OCI-LY7 (cell line): Measurements from ENCODE around the gene CREB3L1. TPM values are rescaled to one million over a fixed set of nuclear protein-coding genes. Genes with fewer than 3 reads are reported as not detected.

Experiments used
- BruUV-seq: library from RNA; stranded (reverse); fragments of 400-500 nt; replicated peaks from 2 replicates; lab custom pipeline; 2021; lab: Mats Ljungman, UMichigan
- CTCF ChIA-PET: fragments of 300-600 bp; sonication (Branson Sonifier 250); formaldehyde crosslinking; loops from one replicate; lab custom pipeline; 2022; ENCODE audit warnings: antibody characterized with exemption; ENCODE audit not compliant: unreplicated experiment; lab: Charles Lee
- POLR2A ChIA-PET: fragments of 300-600 bp; sonication (Branson Sonifier 250); formaldehyde crosslinking; loops from one replicate; lab custom pipeline; 2022; ENCODE audit warnings: antibody characterized with exemption; lab: Charles Lee
- DNase-seq: peaks from one replicate; pipeline ENCODE4 v3.0.0-alpha.2; 2015; ENCODE audit warnings: low spot score
- H2AFZ ChIP-seq: fragments of 200-600 bp; sonication (generic), shearing (Covaris generic); 2 replicates; pipeline ENCODE4 v1.6.1; 2014; ENCODE audit warnings: mild to moderate bottlenecking, antibody characterized with exemption, low read length, moderate library complexity
- H3K27ac ChIP-seq: fragments of 200-600 bp; sonication (generic); 2 replicates; pipeline ENCODE4 v1.5.1; 2014; ENCODE audit warnings: mixed run types, low read depth, mild to moderate bottlenecking, moderate library complexity, low read length, inconsistent platforms; ENCODE audit not compliant: poor library complexity, severe bottlenecking
- H3K36me3 ChIP-seq: fragments of 200-600 bp; sonication (generic); 2 replicates; pipeline ENCODE4 v1.6.1; 2014; ENCODE audit warnings: mild to moderate bottlenecking, antibody characterized with exemption, low read length, moderate library complexity, mixed read lengths; ENCODE audit not compliant: insufficient read depth
- H3K4me1 ChIP-seq: fragments of 200-600 bp; sonication (generic); 2 replicates; pipeline ENCODE4 v1.5.1; 2014; ENCODE audit warnings: mild to moderate bottlenecking, low read length; ENCODE audit not compliant: insufficient read depth, poor library complexity, severe bottlenecking
- H3K4me2 ChIP-seq: fragments of 200-600 bp; sonication (generic); 2 replicates; pipeline ENCODE4 v1.6.1; 2014; ENCODE audit warnings: mild to moderate bottlenecking, low read length
- H3K4me3 ChIP-seq: fragments of 200-600 bp; sonication (generic); 2 replicates; pipeline ENCODE4 v1.5.1; 2014; ENCODE audit warnings: mild to moderate bottlenecking, low read depth, low read length; ENCODE audit not compliant: poor library complexity, severe bottlenecking
- H3K79me2 ChIP-seq: fragments of 200-600 bp; sonication (generic); 2 replicates; pipeline ENCODE4 v1.6.1; 2016; ENCODE audit warnings: low read depth, mild to moderate bottlenecking, low read length, moderate library complexity, mixed read lengths; ENCODE audit not compliant: insufficient read depth
- H3K9me2 ChIP-seq: fragments of 200-600 bp; sonication (generic); 2 replicates; pipeline ENCODE4 v1.6.1; 2016; ENCODE audit warnings: mild to moderate bottlenecking, low read length, mixed read lengths; ENCODE audit not compliant: insufficient read depth
- H3K9me3 ChIP-seq: fragments of 200-600 bp; sonication (generic); 2 replicates; pipeline ENCODE4 v1.6.1; 2014; ENCODE audit warnings: mild to moderate bottlenecking, mixed run types, low read length, mixed read lengths
- H4K20me1 ChIP-seq: fragments of 200-600 bp; sonication (generic); 2 replicates; pipeline ENCODE4 v1.6.1; 2014; ENCODE audit warnings: mild to moderate bottlenecking, antibody characterized with exemption, low read length, moderate library complexity, mixed read lengths; ENCODE audit not compliant: insufficient read depth
- EZH2phosphoT487 ChIP-seq: fragments of 200-600 bp; sonication (generic); IDR thresholded peaks from 2 replicates; pipeline ENCODE4 v1.6.1; 2018; ENCODE audit warnings: low read depth, borderline replicate concordance, mild to moderate bottlenecking, mixed run types, antibody characterized with exemption, low read length, moderate library complexity, mixed read lengths
- intact Hi-C: fragments of 100-400 bp; cut with micrococcal nuclease; formaldehyde crosslinking; loops from one replicate; pipeline ENCODE4 v1.10.0; 2022; ENCODE audit not compliant: unreplicated experiment
- total RNA-seq, 2 experiments: library from RNA; depleted of rRNA in 1 of 2; stranded (reverse); fragments of >200 nt in 1 of 2; shearing (Covaris generic) in 1 of 2; gene quantifications; 2 replicates each; pipeline ENCODE4 v1.2.3, GENCODE V29; 2014 to 2022
- TF ChIP-seq, protein P1 (sequence below): fragments of 200-600 bp; sonication (generic); conservative IDR thresholded peaks from 2 replicates; pipeline ENCODE4 v1.5.1; 2014; ENCODE audit warnings: mild to moderate bottlenecking, antibody characterized with exemption, low read length, moderate library complexity, mixed read lengths

The CREB3L1 gene
- total RNA-seq, 2 experiments from 2014 or later = 0.17 TPM; not detected in 1

- intact Hi-C loops = no loop called here
- Histone ChIP-seq H3K4me1 (peaks cover 18% of the 10 kb centered on the region), H3K4me2 (no peak overlapping the region), H3K4me3 (no peak overlapping the region), H2AFZ (no peak overlapping the region), H3K36me3 (no peaks in the 10 kb centered on the region), H3K9me2 (no peaks in the 10 kb centered on the region), H3K79me2 (no peaks in the 10 kb centered on the region), H3K27ac (no peak overlapping the region), H3K9me3 (0 out of 2 replicates have a peak, but pooled peaks cover 6% of the 10 kb centered on the region), H4K20me1 (no peaks in the 10 kb centered on the region)
- no TSS peak for BruUV-seq
- POLR2A ChIA-PET = interaction anchor here (2.6 kb wide), 1 partner anchor 68 kb away, joined by 13 read pairs; no protein-coding TSS in a partner anchor
- CTCF ChIA-PET = interaction anchor here (0.8 kb wide), 1 partner anchor 69 kb away, joined by 6 read pairs; no protein-coding TSS in a partner anchor
- no peak for TF ChIP-seq EZH2phosphoT487
- TF ChIP-seq, protein P1, sequence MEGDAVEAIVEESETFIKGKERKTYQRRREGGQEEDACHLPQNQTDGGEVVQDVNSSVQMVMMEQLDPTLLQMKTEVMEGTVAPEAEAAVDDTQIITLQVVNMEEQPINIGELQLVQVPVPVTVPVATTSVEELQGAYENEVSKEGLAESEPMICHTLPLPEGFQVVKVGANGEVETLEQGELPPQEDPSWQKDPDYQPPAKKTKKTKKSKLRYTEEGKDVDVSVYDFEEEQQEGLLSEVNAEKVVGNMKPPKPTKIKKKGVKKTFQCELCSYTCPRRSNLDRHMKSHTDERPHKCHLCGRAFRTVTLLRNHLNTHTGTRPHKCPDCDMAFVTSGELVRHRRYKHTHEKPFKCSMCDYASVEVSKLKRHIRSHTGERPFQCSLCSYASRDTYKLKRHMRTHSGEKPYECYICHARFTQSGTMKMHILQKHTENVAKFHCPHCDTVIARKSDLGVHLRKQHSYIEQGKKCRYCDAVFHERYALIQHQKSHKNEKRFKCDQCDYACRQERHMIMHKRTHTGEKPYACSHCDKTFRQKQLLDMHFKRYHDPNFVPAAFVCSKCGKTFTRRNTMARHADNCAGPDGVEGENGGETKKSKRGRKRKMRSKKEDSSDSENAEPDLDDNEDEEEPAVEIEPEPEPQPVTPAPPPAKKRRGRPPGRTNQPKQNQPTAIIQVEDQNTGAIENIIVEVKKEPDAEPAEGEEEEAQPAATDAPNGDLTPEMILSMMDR = no peak
- DNase-seq = no peak
Observed at GRCh38 chr11:46240861-46241260, 36.6 kb upstream of the CREB3L1 start.

GRCh38 chr11:46242041-46242951 is 35.2 kb upstream of the CREB3L1 start:
- intact Hi-C loops = no loop called here
- no TSS peak for BruUV-seq
- DNase-seq = peak; percentile 31
- ChIA-PET POLR2A (interaction anchor here (0.7 to 2.9 kb wide), 12 partner anchors 9 to 509 kb away, joined by 3 to 24 read pairs (median 4); no protein-coding TSS in a partner anchor), CTCF (interaction anchor here (1.1 to 1.7 kb wide), 3 partner anchors 67 to 76 kb away, joined by 3 to 6 read pairs (median 4); no protein-coding TSS in a partner anchor)
- H3K36me3 ChIP-seq = no peaks in the 10 kb centered on the region
- H4K20me1 ChIP-seq = no peaks in the 10 kb centered on the region
- no peaks in the 10 kb centered on the region for H3K79me2 ChIP-seq
- H2AFZ ChIP-seq = peak overlapping the region; percentile 91; the same call in 1 of the 2 replicates
- H3K4me1 ChIP-seq = peaks cover 18% of the 10 kb centered on the region
- no peak for TF ChIP-seq EZH2phosphoT487
- TF ChIP-seq, protein P1 = no peak
- peak overlapping the region; percentile 49 for H3K27ac ChIP-seq
- H3K9me2 ChIP-seq = no peaks in the 10 kb centered on the region
- peak overlapping the region; percentile 91 for H3K4me2 ChIP-seq
- H3K9me3 ChIP-seq = no peaks in the 10 kb centered on the region
- peak overlapping the region; percentile 73 for H3K4me3 ChIP-seq
